Anterior cingulate cortex (tissue), 58 donors: ENCODE data around the gene XKR8.

ENCODE experiments used
- DNase-seq, 58 donors: peaks; one replicate each; lab custom pipeline; 2025; lab: John Stamatoyannopoulos, UW

The XKR8 gene

DNA sequence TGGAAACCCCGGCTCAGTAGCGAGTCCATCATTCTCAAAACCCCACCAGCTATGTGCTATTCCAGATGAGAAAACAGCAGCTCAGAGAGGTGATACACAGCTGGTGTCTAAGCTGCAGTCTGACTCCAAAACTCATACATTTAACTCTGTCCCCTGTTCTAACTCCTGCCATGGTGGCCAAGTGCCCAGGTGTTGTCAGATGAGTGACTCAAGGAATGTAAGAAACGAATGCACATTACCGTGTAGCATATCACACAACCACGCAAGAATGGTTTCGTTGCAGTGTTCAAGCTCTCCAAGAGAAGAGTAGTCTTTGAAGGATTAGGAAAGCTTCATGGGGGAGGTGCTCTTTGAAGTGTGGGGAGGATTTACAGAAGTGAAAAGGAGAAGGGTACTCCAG is 4.7 kb upstream of the XKR8 start:
- DNase-seq = no peak

DNA sequence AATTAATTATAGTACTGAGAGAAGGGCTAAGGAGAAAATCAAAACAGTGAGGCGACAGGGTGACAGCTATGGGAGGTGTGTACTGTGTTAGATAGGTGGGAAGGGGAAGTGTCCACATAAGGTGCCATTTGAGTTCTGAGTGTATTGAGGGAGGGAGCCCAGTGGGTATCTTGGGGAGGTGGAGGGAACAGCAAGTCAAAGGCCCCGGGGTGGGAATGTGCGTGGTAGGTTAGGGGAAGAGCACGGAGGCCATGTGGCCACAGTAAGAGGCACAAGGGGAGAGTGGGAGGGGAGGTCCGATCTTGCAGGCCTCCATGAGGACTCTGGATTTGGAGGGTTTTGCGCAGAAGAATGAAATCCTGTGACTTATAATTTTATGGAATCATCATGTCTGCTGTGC is 3.0 kb upstream of the XKR8 start:
- no peak for DNase-seq

DNA sequence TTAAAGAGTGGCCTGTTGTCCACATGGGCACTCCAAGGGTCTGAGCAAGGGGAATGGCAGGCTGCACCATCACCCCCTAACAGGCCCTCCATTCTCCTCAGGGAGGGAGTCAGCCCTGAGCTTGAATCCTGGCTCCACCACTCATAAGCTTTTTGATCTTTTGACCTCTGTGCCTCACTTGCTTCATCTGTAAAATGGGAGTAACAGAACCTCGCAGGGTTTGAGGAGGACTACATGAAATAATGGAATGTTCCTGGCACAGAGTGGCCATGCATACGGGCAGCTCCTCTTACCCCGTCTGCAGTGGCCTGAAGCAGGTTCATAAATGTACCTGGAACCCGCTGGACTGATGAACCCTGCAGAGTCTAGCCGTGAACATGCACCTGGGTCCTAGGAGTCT is 2.1 kb upstream of the XKR8 start:
- DNase-seq = no peak

DNA sequence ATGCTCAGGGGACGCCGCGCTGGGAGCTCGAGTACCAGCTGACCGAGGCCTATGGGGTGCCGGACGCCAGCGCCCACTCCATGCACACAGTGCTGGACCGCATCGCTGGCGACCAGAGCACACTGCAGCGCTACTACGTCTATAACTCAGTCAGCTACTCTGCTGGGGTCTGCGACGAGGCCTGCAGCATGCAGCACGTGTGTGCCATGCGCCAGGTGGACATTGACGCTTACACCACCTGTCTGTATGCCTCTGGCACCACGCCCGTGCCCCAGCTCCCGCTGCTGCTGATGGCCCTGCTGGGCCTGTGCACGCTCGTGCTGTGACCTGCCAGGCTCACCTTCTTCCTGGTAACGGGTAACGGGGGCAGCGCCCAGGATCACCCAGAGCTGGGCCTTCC is 1.3 kb upstream of the XKR8 start:
- DNase-seq = no peak

DNA sequence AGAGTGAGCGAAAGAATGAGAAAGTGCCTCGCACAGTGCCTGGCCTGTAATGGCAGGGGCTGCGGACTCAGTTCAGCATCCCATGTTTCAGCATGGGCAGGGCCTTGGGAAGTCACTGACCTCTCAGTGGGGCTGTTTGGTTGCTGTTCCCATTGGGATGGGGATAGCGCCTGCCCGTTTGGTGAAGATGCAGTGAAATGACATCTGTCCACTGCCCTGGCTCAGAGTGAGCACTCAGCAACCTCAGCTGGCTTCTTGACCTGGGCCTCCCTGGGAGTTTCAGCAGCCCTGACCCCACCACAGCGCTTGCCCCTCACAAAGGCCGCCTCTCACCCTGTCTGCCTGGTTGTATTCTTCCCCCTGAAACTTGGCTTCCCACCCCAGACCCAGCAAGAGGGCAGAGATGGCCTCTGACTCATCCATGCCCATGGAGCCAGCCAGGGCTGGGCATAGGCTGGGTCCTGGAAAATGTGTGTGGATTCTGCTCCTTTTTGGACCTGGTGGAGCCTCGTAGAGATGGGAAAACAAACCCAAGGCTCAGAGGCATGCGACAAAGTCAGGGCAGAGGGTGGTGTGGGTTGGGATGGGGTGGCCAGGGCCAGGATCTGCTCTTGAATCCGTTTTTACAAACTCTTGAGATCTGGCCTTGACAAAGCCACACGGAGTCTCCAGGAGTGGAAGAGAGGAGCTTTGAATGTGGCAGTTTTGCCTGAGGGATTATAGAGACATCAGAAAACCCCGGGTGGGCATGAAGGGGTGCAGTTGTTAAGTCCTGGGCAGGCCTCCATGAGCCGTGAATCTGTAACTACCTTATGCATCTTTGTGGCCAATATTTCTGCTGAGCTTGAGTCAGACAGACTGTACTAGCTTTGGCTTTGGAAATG is 1.2 kb downstream of the XKR8 start:
- DNase-seq = peak in 5 of 58 donors; percentile 35 to 66 (median 40)

DNA sequence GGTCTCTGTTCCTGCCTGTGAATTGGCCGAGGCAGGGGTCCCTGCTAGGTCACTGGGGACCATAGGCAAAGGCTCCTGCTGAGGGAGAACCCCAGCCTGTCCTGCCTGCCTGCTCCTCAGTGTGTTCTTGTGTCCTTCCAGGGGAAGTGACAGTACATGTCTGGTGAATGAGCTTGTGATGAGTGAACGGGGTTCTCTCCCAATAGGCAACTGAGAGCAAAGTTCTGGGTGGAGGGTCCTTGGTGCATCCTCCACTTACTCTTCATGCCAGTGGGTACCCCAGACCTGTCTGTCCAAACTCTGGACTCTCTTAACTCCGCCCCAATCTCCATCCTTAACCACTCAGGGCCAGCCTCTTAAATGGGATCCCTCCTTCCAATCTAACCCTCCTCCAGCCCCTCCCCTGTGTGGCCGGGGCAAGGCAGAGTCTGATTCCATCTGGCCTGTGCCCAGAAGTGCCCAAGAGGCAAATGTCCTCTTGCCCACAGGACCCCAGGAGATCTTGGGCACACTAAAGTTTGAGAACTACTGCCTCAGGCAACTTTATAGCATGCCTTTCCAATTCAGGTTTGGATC is 2.0 kb downstream of the XKR8 start:
- no peak for DNase-seq

DNA sequence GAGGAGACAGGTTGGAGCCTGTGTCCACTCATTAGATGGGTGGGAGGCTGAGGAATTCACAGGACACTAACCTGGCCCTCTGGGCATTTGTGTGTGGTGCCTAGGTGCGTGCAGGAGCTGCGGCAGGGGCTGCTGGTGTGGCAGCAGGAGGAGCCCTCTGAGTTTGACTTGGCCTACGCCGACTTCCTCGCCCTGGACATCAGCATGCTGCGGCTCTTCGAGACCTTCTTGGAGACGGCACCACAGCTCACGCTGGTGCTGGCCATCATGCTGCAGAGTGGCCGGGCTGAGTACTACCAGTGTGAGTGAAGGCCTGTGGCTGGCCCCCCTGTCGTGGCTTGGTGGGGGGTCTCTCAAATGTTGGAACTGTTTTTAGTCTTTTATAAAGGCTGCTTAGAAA is 3.6 kb downstream of the XKR8 start:
- peak in 1 of 58 donors; percentile 27 for DNase-seq

DNA sequence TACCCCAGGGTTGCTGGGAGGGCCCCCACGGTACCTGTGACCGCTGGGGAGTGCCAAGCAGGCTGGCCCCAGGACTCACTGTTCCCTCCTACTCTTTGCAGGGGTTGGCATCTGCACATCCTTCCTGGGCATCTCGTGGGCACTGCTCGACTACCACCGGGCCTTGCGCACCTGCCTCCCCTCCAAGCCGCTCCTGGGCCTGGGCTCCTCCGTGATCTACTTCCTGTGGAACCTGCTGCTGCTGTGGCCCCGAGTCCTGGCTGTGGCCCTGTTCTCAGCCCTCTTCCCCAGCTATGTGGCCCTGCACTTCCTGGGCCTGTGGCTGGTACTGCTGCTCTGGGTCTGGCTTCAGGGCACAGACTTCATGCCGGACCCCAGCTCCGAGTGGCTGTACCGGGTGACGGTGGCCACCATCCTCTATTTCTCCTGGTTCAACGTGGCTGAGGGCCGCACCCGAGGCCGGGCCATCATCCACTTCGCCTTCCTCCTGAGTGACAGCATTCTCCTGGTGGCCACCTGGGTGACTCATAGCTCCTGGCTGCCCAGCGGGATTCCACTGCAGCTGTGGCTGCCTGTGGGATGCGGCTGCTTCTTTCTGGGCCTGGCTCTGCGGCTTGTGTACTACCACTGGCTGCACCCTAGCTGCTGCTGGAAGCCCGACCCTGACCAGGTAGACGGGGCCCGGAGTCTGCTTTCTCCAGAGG is 6.8 kb downstream of the XKR8 start:
- DNase-seq = no peak

DNA sequence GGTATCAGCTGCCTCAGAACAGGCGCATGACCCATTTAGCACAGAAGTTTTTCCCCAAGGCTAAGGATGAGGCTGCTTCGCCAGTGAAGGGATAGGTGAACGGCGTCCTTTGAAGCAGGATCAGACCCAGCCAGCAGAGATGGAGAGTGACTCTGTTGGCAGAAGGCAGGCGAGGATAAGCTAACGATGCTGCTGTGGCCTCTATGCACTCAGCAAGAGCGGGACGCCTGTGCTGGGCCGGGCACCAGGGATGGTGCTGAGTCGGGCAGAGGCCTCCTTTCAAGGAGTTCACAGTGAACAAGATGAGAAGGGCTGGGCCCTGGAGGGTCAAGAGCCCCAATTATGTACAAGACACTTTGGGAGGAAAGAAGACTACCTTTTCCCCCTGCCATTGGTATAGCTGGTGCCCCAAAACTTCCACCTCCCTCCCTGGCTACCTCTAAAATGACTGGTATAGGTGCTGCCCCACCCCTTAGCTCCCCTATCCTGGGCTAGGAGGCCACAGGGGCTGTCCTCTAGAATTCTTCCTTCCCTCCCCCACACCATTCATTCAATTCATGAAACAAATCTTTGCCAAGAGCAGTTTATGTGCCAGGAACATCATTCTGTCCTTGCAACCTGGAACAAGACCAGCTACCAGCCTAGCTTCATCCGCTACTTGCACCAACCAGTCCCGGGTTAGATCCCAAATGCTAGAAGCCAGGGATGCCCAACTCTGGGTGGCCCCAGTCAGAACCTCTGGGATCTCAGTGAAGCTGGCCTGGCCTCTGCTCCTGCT is 7.5 kb downstream of the XKR8 start:
- DNase-seq = peak in 1 of 58 donors; percentile 30

DNA sequence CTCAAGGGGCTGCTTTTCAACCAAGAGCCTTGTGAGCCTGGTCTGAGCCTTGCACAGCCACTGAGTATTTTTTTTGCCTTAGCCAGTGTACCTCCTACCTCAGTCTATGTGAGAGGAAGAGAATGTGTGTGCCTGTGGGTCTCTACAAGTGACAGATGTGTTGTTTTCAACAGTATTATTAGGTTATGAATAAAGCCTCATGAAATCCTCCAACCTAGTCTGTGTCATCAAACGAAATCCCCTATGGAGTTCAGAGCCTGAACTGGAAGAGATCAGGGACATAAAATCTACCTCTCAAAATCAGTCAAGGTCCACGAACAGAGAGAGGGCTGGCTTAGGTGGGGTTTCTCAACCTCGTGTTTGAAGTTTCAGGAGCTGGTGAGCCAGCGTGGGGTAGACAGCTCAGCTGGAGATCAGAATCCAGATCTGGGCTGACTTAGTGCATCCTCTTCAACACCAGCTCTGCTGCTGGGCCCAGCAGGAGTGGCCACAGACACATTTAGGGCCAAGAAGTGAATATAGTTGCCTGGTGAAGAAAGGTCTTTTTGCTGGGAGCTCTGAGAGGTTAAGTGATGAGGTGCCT is 8.2 kb downstream of the XKR8 start:
- DNase-seq = no peak

DNA sequence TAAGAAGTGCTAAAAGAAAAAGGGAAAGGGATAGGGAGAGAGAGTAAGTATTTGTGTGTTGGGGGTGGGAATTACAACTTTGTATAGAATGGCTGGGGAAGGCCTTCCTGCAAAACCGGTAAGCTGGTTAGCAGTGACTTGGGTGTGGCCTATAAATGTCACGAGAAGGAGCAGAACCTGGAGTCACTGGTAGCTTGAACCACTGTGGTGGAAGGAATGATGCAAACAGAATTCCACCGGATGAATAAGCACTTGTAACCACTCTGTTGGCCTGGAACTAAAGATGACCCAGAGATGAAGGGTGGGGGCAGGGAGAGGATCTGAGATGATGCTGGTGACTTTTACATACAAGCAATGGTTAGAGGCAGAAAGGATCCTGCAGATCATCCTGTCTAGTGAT is 8.9 kb downstream of the XKR8 start:
- DNase-seq = no peak

DNA sequence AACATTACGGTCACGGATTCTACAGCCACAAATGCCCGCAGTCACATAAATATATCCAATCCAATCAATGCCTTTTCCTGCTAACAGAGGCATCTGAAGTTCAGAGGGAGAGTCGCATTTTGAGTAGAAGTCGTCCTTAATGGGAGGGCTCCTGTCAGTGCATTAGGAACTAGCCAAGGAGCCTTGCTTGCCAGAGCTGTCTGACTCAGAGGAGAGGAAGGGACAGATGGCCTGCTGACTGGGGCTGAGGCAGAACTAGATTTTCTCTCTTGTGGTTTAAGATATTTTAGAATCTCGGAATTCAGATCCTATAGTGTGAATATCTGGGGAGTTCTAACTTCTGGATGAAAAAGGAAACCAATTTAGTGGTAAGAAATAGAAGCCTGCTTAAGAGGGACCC is 10.6 kb downstream of the XKR8 start:
- DNase-seq = peak in 21 of 58 donors; percentile 12 to 71 (median 34)

DNA sequence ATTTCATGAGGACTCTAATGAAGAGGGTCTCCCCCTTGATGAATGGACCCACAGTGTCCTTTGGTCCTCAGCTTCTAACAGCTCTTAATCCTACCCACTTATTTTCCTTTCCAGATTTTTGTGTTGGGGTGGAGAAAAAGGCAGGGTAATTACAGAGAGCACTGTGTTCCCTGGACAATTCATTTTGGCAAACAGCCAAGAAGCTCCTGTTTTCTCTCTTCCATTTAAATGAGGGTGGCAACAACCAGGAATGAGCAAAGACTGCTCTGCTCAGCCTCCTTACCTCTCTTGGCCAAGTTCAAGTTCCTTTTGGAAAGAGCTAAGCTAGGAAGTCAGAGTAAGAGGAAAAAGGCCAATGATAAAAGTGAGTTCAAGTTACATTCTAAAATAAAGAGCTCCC is 11.9 kb downstream of the XKR8 start:
- peak in 5 of 58 donors; percentile 14 to 73 (median 26) for DNase-seq

DNA sequence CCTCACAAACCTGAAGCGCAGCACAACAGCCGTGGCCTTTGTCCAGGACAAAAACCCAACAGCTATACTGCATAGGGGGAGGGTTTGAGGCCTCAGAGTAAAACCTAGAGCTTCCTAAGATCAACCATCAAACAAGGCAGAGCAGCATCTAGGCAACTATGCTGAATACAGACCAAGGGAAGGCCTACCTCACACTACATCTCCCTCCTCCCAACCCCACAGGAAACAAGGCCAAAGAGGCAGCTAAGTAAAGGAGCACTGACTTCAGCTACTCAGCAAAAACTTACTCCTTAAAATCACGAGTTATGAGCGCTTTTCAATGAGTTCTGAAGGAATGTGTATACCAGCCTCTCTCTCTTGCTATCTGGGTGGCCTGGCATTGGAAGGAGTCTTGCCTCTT is 12.4 kb downstream of the XKR8 start:
- no peak for DNase-seq

DNA sequence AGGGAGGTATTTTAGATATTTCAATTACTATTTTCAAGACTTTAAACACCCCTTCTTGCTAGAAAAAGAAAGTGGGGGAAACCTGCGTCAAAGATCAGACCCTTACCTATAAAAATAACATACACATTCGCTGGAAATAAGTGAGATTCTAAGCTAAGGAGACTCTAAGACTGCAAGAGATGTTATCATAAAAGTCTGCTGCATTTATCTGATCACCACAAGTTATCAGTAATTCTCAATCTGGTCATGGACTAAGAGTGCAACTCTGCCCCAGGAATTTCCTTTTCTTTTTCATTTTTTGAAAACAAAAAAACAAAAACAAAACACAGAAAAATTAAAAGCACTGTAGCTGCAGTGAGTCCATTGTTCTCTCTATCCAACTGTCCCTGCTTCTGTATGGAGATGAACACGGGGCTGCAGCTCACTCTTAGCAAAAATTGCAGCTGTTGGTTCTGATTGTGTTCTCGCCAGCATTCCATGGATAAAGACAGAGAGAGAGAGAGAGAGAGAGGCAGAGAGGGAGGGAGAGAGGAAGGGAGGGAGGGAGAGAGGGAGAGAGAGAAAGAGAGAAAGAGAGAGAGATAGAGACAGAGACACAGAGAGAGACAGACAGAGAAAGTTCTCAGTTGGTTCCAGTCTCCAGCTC is 14.1 kb downstream of the XKR8 start:
- peak in 11 of 58 donors; percentile 12 to 46 (median 19) for DNase-seq

DNA sequence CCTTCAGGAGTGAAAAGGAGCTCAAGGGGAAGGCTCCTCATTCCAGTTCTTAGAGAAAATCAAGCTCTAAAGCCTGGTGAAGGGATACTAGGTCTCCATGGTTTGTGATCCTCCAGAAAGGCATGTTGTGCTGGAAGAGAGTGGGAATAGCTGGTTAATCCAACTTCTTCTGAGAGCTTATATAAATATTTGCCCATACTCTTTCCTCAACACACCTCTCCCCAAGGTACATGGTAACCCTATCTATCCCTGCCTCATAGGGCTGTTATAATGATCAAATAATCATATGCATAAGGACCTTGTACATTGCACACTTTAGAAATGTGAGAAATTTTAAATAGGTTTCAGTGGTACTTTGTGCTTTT is 14.6 kb downstream of the XKR8 start:
- no peak for DNase-seq

DNA sequence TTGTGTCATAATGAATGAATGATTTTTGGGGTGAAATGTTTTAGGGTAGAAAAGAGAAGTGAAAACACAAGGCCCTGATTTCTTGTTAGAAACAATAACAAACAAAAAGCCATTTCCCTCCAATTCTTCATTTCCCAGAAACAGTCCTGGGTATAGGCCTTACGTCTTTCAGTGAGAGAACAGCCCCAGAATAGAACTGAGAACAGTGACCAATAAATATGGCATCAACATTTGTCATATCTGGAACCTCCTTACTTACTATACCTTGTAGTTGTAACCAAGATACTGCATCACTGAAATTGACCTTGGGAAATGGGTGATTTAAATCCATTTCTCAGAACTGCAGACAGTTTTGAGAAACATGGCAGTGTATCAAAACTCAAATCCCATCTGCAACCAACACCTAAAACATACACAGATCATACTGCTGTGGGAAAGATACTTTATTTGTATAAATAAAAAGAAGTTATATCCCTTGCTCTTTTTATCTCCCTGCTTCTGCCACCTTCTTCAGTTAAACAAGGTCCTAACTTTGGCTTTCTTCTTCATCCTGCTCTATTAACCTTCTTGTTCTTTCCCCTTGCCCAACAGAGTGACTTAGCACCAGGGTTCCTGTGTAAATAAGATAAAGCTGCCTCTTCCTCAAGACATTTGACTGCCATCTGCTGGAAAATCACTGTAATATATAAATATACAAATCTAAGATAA is 19.5 kb downstream of the XKR8 start:
- peak in 2 of 58 donors; percentile 44 to 65 for DNase-seq

DNA sequence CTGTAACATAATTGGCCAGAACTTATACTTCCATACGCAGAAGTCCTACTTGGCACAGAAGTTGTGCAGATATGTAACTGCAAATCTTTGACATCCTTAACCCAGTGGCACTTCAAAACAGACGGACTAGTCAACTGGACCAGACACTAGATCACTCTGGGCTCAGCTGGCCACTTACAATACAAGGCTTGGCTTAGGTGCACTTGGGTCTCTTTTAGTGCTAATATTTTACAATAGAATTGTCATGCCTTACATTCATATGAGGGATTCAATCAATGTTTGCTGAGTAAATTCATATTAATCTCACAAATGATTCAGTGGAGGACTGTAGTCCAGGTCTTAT is 20.1 kb downstream of the XKR8 start:
- DNase-seq = no peak

DNA sequence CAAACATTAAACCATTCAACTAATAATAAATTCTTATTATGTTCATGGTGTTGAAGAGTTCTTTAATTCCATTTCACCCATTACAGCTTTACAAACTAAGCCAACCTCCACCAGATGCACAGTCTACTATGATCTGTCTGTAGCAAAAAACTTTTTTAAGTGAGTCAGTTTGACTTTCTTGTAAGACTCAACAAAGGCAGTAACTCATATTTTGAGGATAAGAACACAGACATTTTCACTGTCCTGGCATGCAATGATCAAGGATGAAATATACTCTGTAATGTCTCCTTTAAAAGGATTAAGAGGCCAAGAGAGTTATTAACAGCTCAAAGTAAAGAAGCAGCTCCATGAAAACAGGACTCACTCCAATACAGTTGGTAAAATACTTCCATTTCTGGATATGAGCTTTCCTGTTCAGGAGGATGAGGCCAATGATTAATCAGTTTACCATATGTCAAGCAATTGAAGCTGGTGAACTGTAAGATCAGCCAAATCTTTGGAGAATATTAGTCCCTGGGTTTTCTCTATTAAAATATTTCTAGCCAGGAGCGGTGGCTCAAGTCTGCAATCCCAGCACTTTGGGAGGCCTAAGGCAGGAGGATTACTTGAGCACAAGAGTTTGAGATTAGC is 20.6 kb downstream of the XKR8 start:
- no peak for DNase-seq
